Mesenchymal stem cell (in vitro differentiated cells and primary cell): ENCODE measurements around the gene POLR2M.

Experiments
- DNase-seq: peaks from one replicate; pipeline ENCODE4 v3.0.0-alpha.2; 2013
- H2AFZ ChIP-seq: one replicate; pipeline ENCODE4 v1.6.1; 2013; ENCODE audit warnings: low read depth, mild to moderate bottlenecking, control low read depth, inconsistent platforms, low read length, moderate library complexity
- H2AK5ac ChIP-seq: 2 replicates; pipeline ENCODE4 v1.6.1; 2013; ENCODE audit warnings: low read length, moderate library complexity, mild to moderate bottlenecking, inconsistent platforms; ENCODE audit not compliant: severe bottlenecking
- H2BK120ac ChIP-seq: one replicate; pipeline ENCODE4 v1.6.1; 2013; ENCODE audit warnings: low read depth, mild to moderate bottlenecking, inconsistent platforms, low read length, moderate library complexity
- H2BK12ac ChIP-seq, 2 experiments: one replicate each; pipeline ENCODE4 v1.6.1; 2013; ENCODE audit warnings: inconsistent platforms in 2 of 2, low read length in 2 of 2, mild to moderate bottlenecking in 2 of 2, moderate library complexity in 2 of 2, control low read depth in 1 of 2
- H2BK15ac ChIP-seq: one replicate; pipeline ENCODE4 v1.6.1; 2013; ENCODE audit warnings: mild to moderate bottlenecking, low read depth, inconsistent platforms; ENCODE audit not compliant: poor library complexity, severe bottlenecking
- H2BK5ac ChIP-seq: 2 replicates; pipeline ENCODE4 v1.6.1; 2013; ENCODE audit warnings: low read depth, mild to moderate bottlenecking, low read length, control low read depth, inconsistent platforms; ENCODE audit not compliant: poor library complexity, severe bottlenecking
- H3K14ac ChIP-seq, 2 experiments: one replicate each; pipeline ENCODE4 v1.6.1; 2013; ENCODE audit warnings: inconsistent platforms in 2 of 2, low read length in 2 of 2, control low read depth in 1 of 2, mild to moderate bottlenecking in 1 of 2, moderate library complexity in 1 of 2
- H3K18ac ChIP-seq, 2 experiments: one replicate each; pipeline ENCODE4 v1.6.1; 2013; ENCODE audit warnings: inconsistent platforms in 2 of 2, low read length in 2 of 2, control low read depth in 1 of 2, low read depth in 1 of 2, mild to moderate bottlenecking in 1 of 2
- H3K23ac ChIP-seq, 2 experiments: one replicate each; pipeline ENCODE4 v1.6.1; 2013; ENCODE audit warnings: inconsistent platforms in 2 of 2, low read length in 2 of 2, mild to moderate bottlenecking in 2 of 2, moderate library complexity in 2 of 2, control low read depth in 1 of 2
- H3K27ac ChIP-seq: 2 replicates; pipeline ENCODE4 v1.5.1; 2013; ENCODE audit warnings: mild to moderate bottlenecking, moderate library complexity, low read length, control low read depth, inconsistent platforms; ENCODE audit not compliant: poor library complexity, severe bottlenecking
- H3K27me3 ChIP-seq, 2 experiments: 2 replicates each; pipeline versions ENCODE4 v1.6.1 to v1.7.0; 2013; ENCODE audit warnings: low read length in 2 of 2, mild to moderate bottlenecking in 2 of 2, moderate library complexity in 2 of 2, control low read depth in 1 of 2, inconsistent platforms in 1 of 2; ENCODE audit not compliant: control insufficient read depth in 1 of 2, insufficient read depth in 1 of 2
- H3K36me3 ChIP-seq, 2 experiments: 2 replicates each; pipeline versions ENCODE4 v1.6.1 to v1.7.0; 2013; ENCODE audit warnings: low read length in 2 of 2, control low read depth in 1 of 2, inconsistent platforms in 1 of 2, low read depth in 1 of 2, mild to moderate bottlenecking in 1 of 2; ENCODE audit not compliant: insufficient read depth in 2 of 2, control insufficient read depth in 1 of 2
- H3K4ac ChIP-seq, 2 experiments: one replicate each; pipeline ENCODE4 v1.6.1; 2013; ENCODE audit warnings: inconsistent platforms in 2 of 2, low read length in 2 of 2, mild to moderate bottlenecking in 2 of 2, moderate library complexity in 2 of 2, control low read depth in 1 of 2, low read depth in 1 of 2
- H3K4me1 ChIP-seq: 2 replicates; pipeline ENCODE4 v1.6.1; 2013; ENCODE audit warnings: low read depth, low read length, control low read depth; ENCODE audit not compliant: control insufficient read depth, insufficient read depth
- H3K4me2 ChIP-seq: 2 replicates; pipeline ENCODE4 v1.6.1; 2013; ENCODE audit warnings: low read length, mild to moderate bottlenecking, inconsistent platforms; ENCODE audit not compliant: poor library complexity, severe bottlenecking
- H3K4me3 ChIP-seq, 2 experiments: 2 replicates each; pipeline versions ENCODE4 v1.5.1 to v1.7.0; 2013; ENCODE audit warnings: low read length in 2 of 2, mild to moderate bottlenecking in 2 of 2, control low read depth in 1 of 2, low read depth in 1 of 2; ENCODE audit not compliant: insufficient read depth in 1 of 2
- H3K79me1 ChIP-seq: replicated peaks from 2 replicates; pipeline ENCODE4 v1.6.1; 2013; ENCODE audit warnings: mild to moderate bottlenecking, control low read depth, low read length, inconsistent platforms; ENCODE audit not compliant: poor library complexity, severe bottlenecking
- H3K9ac ChIP-seq: 2 replicates; pipeline ENCODE4 v1.7.0; 2013; ENCODE audit warnings: mild to moderate bottlenecking, low read length, moderate library complexity
- H3K9me3 ChIP-seq: 2 replicates; pipeline ENCODE4 v1.7.0; 2013; ENCODE audit warnings: mild to moderate bottlenecking, low read length; ENCODE audit not compliant: control insufficient read depth
- H4K8ac ChIP-seq: one replicate; pipeline ENCODE4 v1.6.1; 2013; ENCODE audit warnings: inconsistent platforms, mild to moderate bottlenecking, low read length, moderate library complexity
- H4K91ac ChIP-seq: one replicate; pipeline ENCODE4 v1.6.1; 2013; ENCODE audit warnings: mild to moderate bottlenecking, low read length, inconsistent platforms
- WGBS: methylation state at CpG from one replicate; pipeline ENCODE4 v1.1.7; 2013; ENCODE audit warnings: mixed read lengths; 5-methylcytosine and 5-hydroxymethylcytosine counted together

Gene POLR2M

GRCh38 chr15:57720867-57721266 lies 14.4 kb downstream of the POLR2M start:
- Histone ChIP-seq H3K9ac (peak overlapping the region; percentile 30), H2BK15ac (no peak overlapping the region), H2BK12ac (no peak overlapping the region), H2AK5ac (no peak overlapping the region), H3K9me3 (no peaks in the 10 kb centered on the region), H3K27me3 (no peaks in the 10 kb centered on the region), H3K4me3 (no peak overlapping the region), H3K79me1 (peaks cover 6% of the 10 kb centered on the region), H2AFZ (no peak overlapping the region), H4K8ac (no peak overlapping the region), H3K36me3 (peaks cover 9 to 25% of the 10 kb centered on the region in 2 experiments), H3K27ac (no peak overlapping the region), H3K4ac (no peak overlapping the region), H2BK5ac (no peak overlapping the region), H3K23ac (no peak overlapping the region), H3K14ac (no peak overlapping the region), H2BK120ac (no peak overlapping the region), H3K4me2 (no peak overlapping the region), H3K18ac (no peak overlapping the region), H4K91ac (no peak overlapping the region), H3K4me1 (no peaks in the 10 kb centered on the region)
- 89% methylated on average over 1 of the region's 3 CpGs for WGBS
- no peak for DNase-seq

GRCh38 chr15:57726411-57726810 lies 19.9 kb downstream of the POLR2M start:
- Histone ChIP-seq H2BK12ac (no peak overlapping the region), H2AFZ (no peak overlapping the region), H3K27me3 (no peaks in the 10 kb centered on the region), H3K14ac (no peak overlapping the region), H3K4ac (no peak overlapping the region), H2BK120ac (no peak overlapping the region), H3K9me3 (no peaks in the 10 kb centered on the region), H3K23ac (no peak overlapping the region), H2BK15ac (no peak overlapping the region), H3K79me1 (no peaks in the 10 kb centered on the region), H3K36me3 (no peaks in the 10 kb centered on the region), H3K18ac (no peak overlapping the region), H3K4me3 (no peak overlapping the region), H2AK5ac (no peak overlapping the region), H4K8ac (no peak overlapping the region), H4K91ac (no peak overlapping the region), H2BK5ac (no peak overlapping the region), H3K9ac (no peak overlapping the region), H3K4me2 (no peak overlapping the region), H3K4me1 (peaks cover 1% of the 10 kb centered on the region), H3K27ac (no peak overlapping the region)
- DNase-seq, result no peak
- 58% methylated on average over 3 of the region's 3 CpGs for WGBS

DNA sequence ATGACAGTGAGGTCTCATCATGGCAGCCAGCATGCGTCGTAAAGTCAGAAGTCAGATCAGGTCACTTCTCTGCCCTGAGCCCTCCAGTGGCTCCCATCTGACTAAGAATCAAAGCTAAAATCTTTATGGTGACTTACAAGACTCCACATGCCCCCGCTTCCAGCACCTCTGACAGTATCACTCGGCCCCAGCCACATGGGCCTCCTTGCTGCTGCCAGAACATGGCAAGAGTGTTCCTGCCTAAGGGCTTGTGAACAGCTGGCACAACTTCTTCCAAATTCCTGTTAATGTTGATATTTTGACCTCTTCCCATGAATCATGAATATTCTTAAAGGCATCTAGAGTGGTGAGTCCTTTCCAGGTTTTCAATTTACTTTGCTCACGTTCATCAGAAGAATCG lies 20.5 kb downstream of the POLR2M start:
- Histone ChIP-seq H2BK12ac (no peak overlapping the region), H3K4me3 (no peak overlapping the region)
- WGBS, result 97% methylated on average over 4 of the region's 6 CpGs

DNA sequence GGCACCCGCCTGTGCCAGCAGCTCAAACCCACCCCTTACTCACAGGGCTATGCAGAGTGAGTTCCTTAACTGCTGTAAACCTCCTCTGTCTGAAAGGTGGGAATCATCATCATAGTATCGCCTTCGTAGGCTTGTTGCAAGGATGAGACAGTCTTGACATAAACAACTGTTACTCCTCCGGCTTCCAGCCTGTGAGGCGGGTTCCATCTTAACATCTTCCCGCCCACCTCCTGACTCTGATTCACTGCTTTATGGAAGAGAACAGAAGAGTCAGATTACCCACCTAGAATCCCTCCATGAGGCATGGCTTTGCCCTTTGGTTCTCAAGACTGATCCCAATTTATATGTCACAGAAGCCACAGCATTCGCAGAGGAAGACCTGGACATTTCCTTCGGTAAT lies 21.9 kb downstream of the POLR2M start:
- Histone ChIP-seq H4K8ac (no peak overlapping the region), H2BK120ac (no peak overlapping the region), H3K4me2 (no peak overlapping the region), H3K14ac (no peak overlapping the region), H3K36me3 (no peaks in the 10 kb centered on the region), H2AK5ac (no peak overlapping the region), H3K4me3 (no peak overlapping the region), H3K18ac (no peak overlapping the region), H3K4me1 (peaks cover 3% of the 10 kb centered on the region), H3K79me1 (no peaks in the 10 kb centered on the region), H2BK15ac (no peak overlapping the region), H3K9me3 (no peaks in the 10 kb centered on the region), H3K23ac (no peak overlapping the region), H3K4ac (no peak overlapping the region), H3K9ac (no peak overlapping the region), H2BK12ac (no peak overlapping the region), H3K27ac (no peak overlapping the region), H3K27me3 (no peaks in the 10 kb centered on the region), H2BK5ac (no peak overlapping the region), H2AFZ (no peak overlapping the region), H4K91ac (no peak overlapping the region)
- peak; percentile 13 for DNase-seq
- 94% methylated on average over 8 of the region's 8 CpGs for WGBS

More for the DNA sequence above, 20.5 kb downstream of the POLR2M start:
- H2AFZ ChIP-seq, result no peak overlapping the region
- no peaks in the 10 kb centered on the region for H3K27me3 ChIP-seq
- no peak overlapping the region for H3K14ac ChIP-seq
- no peak overlapping the region for H4K91ac ChIP-seq
- H2AK5ac ChIP-seq, result no peak overlapping the region
- H3K9ac ChIP-seq, result no peak overlapping the region
- H2BK120ac ChIP-seq, result no peak overlapping the region
- no peak overlapping the region for H3K4me2 ChIP-seq
- H3K27ac ChIP-seq, result no peak overlapping the region
- H3K4me1 ChIP-seq, result peaks cover 1% of the 10 kb centered on the region
- H2BK15ac ChIP-seq, result no peak overlapping the region
- no peaks in the 10 kb centered on the region for H3K36me3 ChIP-seq
- no peaks in the 10 kb centered on the region for H3K9me3 ChIP-seq
- H3K23ac ChIP-seq, result no peak overlapping the region
- no peak for DNase-seq
- H3K4ac ChIP-seq, result no peak overlapping the region
- no peak overlapping the region for H2BK5ac ChIP-seq
- H3K18ac ChIP-seq, result no peak overlapping the region
- H4K8ac ChIP-seq, result no peak overlapping the region
- H3K79me1 ChIP-seq, result no peaks in the 10 kb centered on the region
